Prostate gland (tissue), 2 donors: Measurements from ENCODE around the gene ZNF688. TPM values are rescaled to one million over a fixed set of nuclear protein-coding genes. Genes with fewer than 3 reads are reported as not detected.

Experiments
- small RNA-seq, 2 donors: library from RNA; depleted of rRNA; stranded (forward); fragments of <200 nt; gene quantifications; one replicate each; pipeline ENCODE3, GENCODE V24; 2016
- total RNA-seq, 2 donors: library from RNA; depleted of rRNA; stranded (reverse); fragments of >200 nt; gene quantifications; one replicate each; pipeline ENCODE4 v1.1.0, GENCODE V29; 2016

Gene ZNF688
- total RNA-seq, 2 donors from 2014 or later = 20.4 to 21.5 TPM

Small RNA genes within 50 kb of the gene (small RNA-seq; reads per million reads assigned to genes)
- gene AC093249.4 = 0 reads per million in 2 donors

Other genes with a start within 250 kb of the ZNF688 start
- 10 to 100 TPM; 32.9 to 46.4 TPM for gene CD2BP2, start 216.4 kb downstream of the ZNF688 start, total RNA-seq
- gene TBC1D10B, start 201.2 kb downstream of the ZNF688 start, total RNA-seq = 10 to 100 TPM; 40.3 to 59.4 TPM
- 10 to 100 TPM in 1 of 2 donors, 1 to 10 TPM in 1; 3.5 to 23.5 TPM for gene MYL11, start 196.9 kb downstream of the ZNF688 start, total RNA-seq
- gene SEPTIN1, start 189.2 kb downstream of the ZNF688 start, total RNA-seq = 1 to 10 TPM; 3.0 to 4.2 TPM
- 10 to 100 TPM; 11.9 to 12.2 TPM for gene ZNF48, start 176.3 kb downstream of the ZNF688 start, total RNA-seq
- gene ZNF771, start 164.1 kb downstream of the ZNF688 start, total RNA-seq = 10 to 100 TPM; 32.3 to 36.3 TPM
- 10 to 100 TPM; 31.6 to 37.6 TPM for gene DCTPP1, start 141.7 kb downstream of the ZNF688 start, total RNA-seq
- 10 to 100 TPM; 33.7 to 58.9 TPM for gene SEPHS2, start 125.8 kb downstream of the ZNF688 start, total RNA-seq
- 10 to 100 TPM in 1 of 2 donors, 1 to 10 TPM in 1; 2.5 to 12.7 TPM for gene ITGAL, start 99.0 kb downstream of the ZNF688 start, total RNA-seq
- 10 to 100 TPM; 46.5 to 61.1 TPM for gene ZNF768, start 45.1 kb downstream of the ZNF688 start, total RNA-seq
- 10 to 100 TPM; 15.8 to 22.6 TPM for gene ZNF747, start 36.9 kb downstream of the ZNF688 start, total RNA-seq
- gene ZNF764, start 13.3 kb downstream of the ZNF688 start, total RNA-seq = 10 to 100 TPM; 15.7 to 22.5 TPM
- 10 to 100 TPM; 16.9 to 18.9 TPM for gene ZNF785, start 14.0 kb upstream of the ZNF688 start, total RNA-seq
- 10 to 100 TPM; 13.4 to 17.8 TPM for gene ZNF689, start 38.7 kb upstream of the ZNF688 start, total RNA-seq
- 10 to 100 TPM; 37.5 to 66.7 TPM for gene PRR14, start 79.2 kb upstream of the ZNF688 start, total RNA-seq
- 100 to 1,000 TPM in 1 of 2 donors, 10 to 100 TPM in 1; 49.0 to 106 TPM for gene FBRS, start 86.7 kb upstream of the ZNF688 start, total RNA-seq
- 10 to 100 TPM; 42.8 to 79.0 TPM for gene SRCAP, start 127.5 kb upstream of the ZNF688 start, total RNA-seq
- gene PHKG2, start 176.7 kb upstream of the ZNF688 start, total RNA-seq = 10 to 100 TPM; 37.2 to 45.2 TPM
- gene CFAP119, start 190.3 kb upstream of the ZNF688 start, total RNA-seq = 10 to 100 TPM in 1 of 2 donors, 1 to 10 TPM in 1; 3.1 to 13.2 TPM
- gene RNF40, start 190.6 kb upstream of the ZNF688 start, total RNA-seq = 100 to 1,000 TPM in 1 of 2 donors, 10 to 100 TPM in 1; 89.9 to 113 TPM
- 10 to 100 TPM; 17.9 to 24.0 TPM for gene ZNF629, start 215.5 kb upstream of the ZNF688 start, total RNA-seq